HG03575 (cell line): ENCODE measurements around the gene TRIM28.

Source experiments
- ATAC-seq: cut with Tn5 transposase; IDR thresholded peaks from one replicate; pipeline ENCODE4 v1.9.1; 2021; ENCODE audit not compliant: unreplicated experiment, insufficient number of reproducible peaks, low FRiP score; ENCODE audit errors: extremely low read depth

Gene TRIM28

GRCh38 chr19:58558623-58559274 lies 14.9 kb downstream of the TRIM28 start:
- no peak for ATAC-seq

- ATAC-seq = no peak
These were observed 15.6 kb downstream of the TRIM28 start for GRCh38 chr19:58559275-58560006.

GRCh38 chr19:58560007-58560887 lies 16.4 kb downstream of the TRIM28 start:
- no peak for ATAC-seq

GRCh38 chr19:58560921-58561320 lies 17.1 kb downstream of the TRIM28 start:
- ATAC-seq = no peak

GRCh38 chr19:58561373-58562121 lies 17.7 kb downstream of the TRIM28 start:
- no peak for ATAC-seq

DNA sequence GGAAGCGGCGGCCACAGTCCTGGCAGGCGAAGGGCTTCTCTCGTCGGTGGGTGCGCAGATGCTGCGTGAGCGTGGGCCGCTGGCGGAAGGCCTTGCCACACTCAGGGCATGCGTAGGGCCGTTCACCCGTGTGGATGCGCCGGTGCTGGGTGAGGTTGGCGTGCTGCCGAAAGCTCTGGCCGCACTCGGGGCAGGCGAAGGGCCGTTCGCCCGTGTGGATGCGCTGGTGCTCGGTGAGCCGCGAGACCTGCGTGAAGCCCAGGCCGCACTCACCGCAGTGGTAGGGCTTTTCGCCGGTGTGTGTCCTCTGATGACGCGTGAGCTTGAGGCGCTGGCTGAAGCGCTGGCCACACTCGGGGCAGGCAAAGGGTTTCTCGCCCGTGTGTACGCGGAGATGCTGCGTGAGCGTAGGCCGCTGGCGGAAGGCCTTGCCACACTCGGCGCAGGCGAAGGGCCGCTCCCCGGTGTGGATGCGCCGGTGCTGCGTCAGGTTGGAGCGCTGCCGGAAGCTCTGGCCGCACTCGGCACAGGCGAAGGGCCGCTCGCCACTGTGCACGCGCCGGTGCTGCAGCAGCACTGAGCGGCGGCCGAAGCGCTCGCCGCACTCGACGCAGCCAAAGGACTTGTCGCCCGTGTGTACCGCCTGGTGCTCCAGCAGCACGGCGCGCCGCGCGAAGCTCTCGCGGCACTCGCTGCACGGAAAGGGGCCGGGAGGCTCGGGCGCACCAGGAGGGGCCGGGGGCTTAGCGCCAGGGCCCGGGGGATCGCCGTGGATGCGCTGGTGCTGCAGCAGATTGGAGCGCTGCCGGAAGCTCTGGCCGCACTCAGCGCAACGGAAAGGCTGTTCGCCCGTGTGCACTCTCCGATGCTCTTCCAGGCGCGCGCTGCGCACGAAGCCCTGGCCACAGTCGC lies 18.5 kb downstream of the TRIM28 start:
- ATAC-seq = no peak

DNA sequence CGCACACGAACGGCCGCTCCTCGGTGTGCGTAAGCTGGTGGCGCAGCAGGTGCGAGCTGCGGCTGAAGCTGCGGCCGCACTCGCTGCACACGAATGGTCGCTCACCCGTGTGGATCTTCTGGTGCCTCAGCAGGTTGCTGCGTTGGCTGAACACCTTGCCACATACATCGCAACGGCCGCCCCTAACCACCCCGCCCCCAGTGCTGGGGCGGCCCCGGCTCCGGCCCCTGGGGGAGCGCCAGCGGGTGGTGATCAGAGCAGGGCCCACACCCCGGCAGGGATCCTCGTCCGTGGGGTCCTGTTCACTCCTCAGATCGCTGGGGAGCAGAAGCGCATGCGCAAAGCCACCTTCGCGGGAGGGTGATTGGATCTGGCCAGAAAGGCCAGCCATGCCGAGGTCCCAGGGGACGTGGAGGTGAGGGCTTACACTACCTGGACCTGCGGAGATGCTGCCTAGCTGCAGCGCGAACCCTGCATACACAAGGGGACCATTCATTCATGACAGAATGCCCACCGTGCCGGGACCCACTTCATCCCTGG lies 19.2 kb downstream of the TRIM28 start:
- no peak for ATAC-seq

DNA sequence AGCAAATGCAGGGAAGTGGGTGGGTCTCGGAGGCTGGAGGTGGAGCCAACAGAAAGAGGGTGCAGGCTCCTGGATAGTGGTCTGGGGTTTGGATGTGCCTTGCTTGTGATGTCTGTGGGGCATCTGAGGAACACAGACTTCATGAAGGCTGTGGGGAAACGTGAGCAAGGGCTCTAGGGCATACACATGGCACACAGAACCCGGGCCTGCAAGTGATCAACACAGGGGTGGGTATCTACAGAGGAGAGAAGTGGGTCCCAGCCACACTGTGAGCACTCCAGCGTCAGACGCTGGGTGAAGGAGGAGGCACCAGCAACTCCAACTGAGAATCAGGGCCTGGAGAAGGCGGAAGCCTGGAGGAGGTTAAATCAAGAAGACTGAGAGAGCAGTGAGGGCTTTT lies 20.0 kb downstream of the TRIM28 start:
- ATAC-seq = no peak

DNA sequence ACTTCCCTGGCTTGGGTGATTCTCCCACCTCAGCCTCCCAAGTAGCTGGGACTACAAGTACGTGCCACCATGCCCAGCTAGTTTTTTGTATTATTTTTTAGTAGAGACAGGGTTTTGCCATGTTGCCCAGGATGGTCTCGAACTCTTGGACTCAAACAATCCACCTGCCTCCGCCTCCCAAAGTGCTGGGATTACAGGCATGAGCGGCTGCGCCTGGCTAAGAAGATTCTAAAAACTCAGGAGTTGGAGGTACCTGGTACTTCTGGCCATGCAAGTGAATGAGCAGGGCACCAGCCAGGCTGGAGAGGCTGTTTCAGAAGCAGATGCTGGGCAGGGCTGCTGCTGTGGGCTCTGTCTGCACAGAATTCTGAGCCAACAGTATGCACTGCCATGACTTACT lies 23.1 kb downstream of the TRIM28 start:
- no peak for ATAC-seq

DNA sequence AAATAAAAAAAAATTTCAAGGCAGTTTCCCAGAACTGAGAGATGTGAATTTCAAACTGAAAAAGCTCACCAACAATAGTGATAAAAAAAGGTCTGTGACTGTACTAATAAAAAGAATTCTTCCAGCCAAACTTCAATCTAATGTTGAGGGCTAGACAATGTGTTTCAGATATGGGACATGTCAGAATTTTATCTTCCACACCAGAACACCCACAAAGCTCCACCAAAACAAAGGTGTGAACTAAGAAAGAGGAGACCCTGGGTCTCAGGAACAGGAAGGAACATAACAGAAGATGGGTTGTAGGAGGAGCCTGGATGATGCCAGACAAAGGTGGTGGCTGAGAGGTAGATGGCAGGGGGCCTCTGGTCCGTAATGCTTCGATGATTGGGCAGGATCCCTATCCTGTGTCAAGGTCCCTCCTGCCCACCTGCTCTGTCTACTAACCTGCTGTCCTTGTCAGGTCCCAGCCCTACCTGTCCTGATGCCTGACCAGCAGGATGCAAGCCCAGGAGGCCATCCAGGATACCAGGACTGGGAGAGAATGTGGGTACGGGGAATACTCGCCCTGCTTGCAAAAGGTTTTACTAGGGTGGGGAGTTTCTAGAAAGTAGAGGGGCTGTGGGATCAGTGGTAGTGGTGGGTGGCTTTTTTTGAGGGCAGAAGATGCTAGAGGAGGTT lies 24.7 kb downstream of the TRIM28 start:
- ATAC-seq = no peak

- no peak for ATAC-seq
These were observed 25.5 kb downstream of the TRIM28 start for GRCh38 chr19:58569191-58569942.

DNA sequence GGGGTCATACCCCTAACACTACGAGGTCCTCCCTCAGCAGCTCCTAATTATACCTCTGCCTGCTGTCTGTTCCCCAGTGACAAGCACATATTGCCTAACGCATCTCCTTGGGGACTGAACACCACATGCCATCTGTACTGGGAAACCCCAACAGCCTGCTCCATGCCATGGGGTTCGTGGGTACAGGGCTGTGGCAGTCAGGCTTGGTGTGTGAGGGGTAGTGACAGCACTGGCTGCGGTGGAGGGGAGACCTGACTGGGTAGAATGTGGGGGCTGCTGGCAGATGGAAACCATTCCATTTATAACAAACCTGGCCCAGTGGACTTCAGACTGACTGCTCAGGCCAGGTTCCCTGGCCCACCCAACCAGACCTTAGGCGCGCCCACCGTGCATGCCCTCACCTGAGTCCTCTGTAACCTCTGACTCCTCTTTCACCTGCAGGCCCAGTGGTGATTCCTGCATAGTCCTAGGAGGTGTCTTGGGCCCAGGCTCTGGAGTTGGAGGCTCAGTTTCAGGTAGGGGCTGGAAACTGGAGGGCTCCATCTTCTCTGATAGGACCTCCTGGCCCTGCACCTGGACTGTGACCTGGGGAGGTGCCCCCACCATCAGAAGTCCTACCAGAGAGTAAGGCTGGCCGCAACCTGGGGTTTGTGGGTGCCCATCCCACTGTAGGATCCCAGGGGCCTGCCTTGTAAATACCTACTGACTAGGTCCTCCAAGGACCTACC lies 26.2 kb downstream of the TRIM28 start:
- no peak for ATAC-seq

GRCh38 chr19:58570770-58571574 lies 27.1 kb downstream of the TRIM28 start:
- ATAC-seq = no peak

GRCh38 chr19:58571575-58571947 lies 27.7 kb downstream of the TRIM28 start:
- ATAC-seq = no peak

DNA sequence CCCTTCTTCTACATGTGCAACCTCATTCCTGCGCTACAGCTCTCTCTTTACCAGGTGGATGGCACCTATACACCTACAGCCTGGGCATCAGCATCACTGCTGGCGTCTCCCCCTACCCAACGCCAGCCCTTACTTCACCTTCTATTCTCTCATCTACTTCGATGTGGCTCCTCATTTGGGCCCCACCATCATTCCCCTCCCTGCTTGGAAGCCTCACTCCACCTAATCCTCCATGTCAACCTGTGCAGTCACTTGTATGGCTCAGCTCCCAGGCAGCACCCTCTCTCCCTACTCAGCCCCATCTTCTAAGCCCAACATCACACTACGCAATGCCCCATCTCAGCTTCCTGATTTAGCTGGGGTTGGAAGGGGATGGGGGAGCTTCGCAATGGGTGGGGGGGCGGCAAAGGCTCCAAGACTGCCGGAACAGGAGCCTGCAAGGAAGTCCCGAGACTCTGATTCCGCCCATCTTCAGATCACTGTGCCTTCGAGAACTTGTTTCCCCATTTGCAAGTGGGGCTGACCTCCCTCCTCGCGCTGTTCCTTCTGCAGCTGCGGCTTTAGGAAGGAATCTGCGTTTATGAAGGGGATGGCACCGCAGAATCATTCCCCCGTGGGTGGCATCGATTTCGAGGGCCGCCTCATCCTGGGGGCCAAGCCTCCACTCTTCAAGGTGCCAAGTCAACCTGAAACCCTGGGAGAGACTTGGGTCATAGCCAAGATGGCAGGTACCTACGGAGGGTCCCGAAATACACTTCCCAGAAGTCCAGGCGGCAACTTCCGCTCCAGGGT lies 28.4 kb downstream of the TRIM28 start:
- ATAC-seq = no peak
